Bronchial epithelial cell (primary cell): ENCODE results near the gene ADNP. TPM values are rescaled to one million over a fixed set of nuclear protein-coding genes. Genes with fewer than 3 reads are reported as not detected.

Source experiments
- DNase-seq: peaks from one replicate; pipeline ENCODE4 v3.0.0-alpha.2; 2010; ENCODE audit warnings: low read depth
- FAIRE-seq: peaks from 2 replicates; lab custom pipeline; 2011; peaks lifted over from hg19 to GRCh38; lab: Jason Lieb, UNC
- H3K27me3 ChIP-seq: 2 replicates; pipeline ENCODE4 v1.5.1; 2011; ENCODE audit warnings: low read length; ENCODE audit not compliant: control insufficient read depth, insufficient read depth
- H3K36me3 ChIP-seq: 2 replicates; pipeline ENCODE4 v1.5.1; 2011; ENCODE audit warnings: low read length; ENCODE audit not compliant: control insufficient read depth, insufficient read depth
- H3K4me3 ChIP-seq: 2 replicates; pipeline ENCODE4 v1.5.1; 2011; ENCODE audit warnings: mild to moderate bottlenecking, low read depth, low read length, control low read depth
- total RNA-seq: library from RNA; depleted of rRNA; stranded (reverse); fragments of >200 nt; gene quantifications from 2 replicates; pipeline ENCODE4 v1.2.1, GENCODE V29; 2014
- TF ChIP-seq, protein P1 (sequence below): IDR thresholded peaks from 2 replicates; pipeline ENCODE4 v1.5.1; 2011; ENCODE audit warnings: mild to moderate bottlenecking, moderate library complexity, low read length, control low read depth, inconsistent platforms; ENCODE audit not compliant: insufficient read depth, severe bottlenecking

ADNP gene
- total RNA-seq, 1 donor from 2014 or later: 28.2 TPM

DNA sequence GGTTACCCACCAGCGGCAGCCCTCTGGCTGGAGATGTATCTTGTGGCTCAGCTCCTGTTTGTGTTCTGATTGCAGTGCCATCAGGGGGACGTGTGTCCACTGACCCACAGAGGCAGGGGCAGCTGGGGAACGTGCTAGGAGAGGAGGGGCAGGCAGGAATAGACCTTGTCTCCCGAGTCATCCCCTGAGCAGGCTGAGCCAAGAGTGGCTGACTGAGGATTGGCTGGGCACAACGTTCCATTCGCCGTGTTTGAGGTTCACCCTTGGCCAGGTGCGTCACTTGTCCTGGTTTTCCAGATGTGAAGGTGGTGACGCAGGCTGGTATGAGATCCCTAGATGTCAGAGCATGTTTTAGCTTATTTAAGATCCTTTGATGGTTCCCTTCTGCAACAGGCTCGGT lies 57.7 kb downstream of the ADNP start:
- H3K27me3 ChIP-seq: no peaks in the 10 kb centered on the region
- FAIRE-seq (no peak), DNase-seq (no peak)
- TF ChIP-seq, protein P1, sequence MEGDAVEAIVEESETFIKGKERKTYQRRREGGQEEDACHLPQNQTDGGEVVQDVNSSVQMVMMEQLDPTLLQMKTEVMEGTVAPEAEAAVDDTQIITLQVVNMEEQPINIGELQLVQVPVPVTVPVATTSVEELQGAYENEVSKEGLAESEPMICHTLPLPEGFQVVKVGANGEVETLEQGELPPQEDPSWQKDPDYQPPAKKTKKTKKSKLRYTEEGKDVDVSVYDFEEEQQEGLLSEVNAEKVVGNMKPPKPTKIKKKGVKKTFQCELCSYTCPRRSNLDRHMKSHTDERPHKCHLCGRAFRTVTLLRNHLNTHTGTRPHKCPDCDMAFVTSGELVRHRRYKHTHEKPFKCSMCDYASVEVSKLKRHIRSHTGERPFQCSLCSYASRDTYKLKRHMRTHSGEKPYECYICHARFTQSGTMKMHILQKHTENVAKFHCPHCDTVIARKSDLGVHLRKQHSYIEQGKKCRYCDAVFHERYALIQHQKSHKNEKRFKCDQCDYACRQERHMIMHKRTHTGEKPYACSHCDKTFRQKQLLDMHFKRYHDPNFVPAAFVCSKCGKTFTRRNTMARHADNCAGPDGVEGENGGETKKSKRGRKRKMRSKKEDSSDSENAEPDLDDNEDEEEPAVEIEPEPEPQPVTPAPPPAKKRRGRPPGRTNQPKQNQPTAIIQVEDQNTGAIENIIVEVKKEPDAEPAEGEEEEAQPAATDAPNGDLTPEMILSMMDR: no peak
- H3K36me3 ChIP-seq: no peaks in the 10 kb centered on the region
- H3K4me3 ChIP-seq: no peak overlapping the region

DNA sequence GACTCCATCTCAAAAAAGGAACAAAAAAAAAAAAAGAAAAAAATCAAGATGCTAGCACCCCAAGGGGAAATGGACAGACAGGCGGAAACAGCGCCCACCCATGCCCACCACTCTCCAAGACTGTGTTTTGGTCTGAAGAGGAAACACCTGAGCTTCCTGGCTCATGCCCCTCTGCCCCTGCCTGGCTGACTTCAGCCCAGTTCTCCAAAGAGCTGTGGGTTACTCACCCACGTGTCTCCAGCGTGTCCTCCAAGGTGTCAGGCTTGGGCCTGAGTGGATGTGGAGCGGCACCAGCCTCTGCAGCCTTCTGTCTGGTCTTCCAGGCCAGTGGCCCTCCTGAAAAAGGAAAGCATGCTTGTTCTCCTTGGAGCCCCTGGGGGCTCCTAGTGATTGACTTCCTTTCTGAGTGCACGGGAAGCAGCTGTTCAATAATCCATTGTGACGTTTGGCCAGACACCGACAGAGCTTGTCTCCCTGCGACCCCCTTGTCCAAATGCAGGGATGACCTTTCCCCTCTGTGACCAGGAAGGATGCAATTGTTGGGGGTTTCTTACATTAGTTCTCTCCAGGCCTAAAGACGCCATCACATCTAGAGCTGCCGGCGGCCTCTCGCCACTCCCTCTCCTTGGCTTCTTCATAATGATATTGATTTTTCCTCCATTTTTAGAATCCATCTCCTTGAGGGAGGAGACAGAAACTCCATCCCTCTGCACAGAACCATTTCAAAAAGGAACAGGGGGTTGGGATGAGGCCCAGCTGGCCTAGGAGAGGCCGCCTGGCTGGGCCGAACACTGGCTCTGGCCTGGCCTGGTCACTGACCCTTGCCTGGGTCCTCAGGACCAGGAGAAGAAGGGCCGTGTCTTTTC lies 58.4 kb downstream of the ADNP start:
- FAIRE-seq (no peak), DNase-seq (no peak)
- H3K4me3 ChIP-seq: no peak overlapping the region
- TF ChIP-seq, protein P1: no peak
- H3K36me3 ChIP-seq: no peaks in the 10 kb centered on the region
- no peaks in the 10 kb centered on the region for H3K27me3 ChIP-seq

DNA sequence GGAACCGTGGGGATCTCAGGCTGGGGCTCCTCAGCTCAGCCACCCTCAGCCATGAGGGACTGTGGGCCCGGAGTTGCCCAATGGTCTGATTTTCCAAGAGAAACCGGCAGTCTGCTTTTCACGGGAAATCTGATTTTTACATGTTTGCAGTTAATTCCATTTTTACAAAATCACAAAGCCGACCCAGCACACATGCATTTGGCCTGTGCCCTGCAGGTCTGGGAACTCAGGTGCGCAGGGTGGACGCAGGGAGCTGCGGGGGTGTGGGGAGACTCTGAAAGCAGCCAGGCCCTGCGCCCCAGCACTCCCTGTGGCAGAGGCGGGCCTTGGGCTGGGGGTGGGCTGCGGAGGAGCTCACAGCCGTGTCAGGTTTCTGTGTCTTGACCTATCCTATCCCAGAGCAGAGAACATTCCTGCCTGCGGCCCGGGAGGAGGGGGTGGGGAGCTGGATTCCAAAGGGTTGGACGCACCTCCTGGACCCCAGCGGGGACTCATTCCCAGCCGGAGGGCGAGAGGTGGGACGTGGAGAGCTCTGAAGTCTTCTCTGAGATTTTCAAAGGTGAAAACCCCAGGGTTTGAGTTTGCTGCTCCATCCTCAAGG lies 60.6 kb downstream of the ADNP start:
- Histone ChIP-seq H3K36me3 (no peaks in the 10 kb centered on the region), H3K27me3 (no peaks in the 10 kb centered on the region), H3K4me3 (no peak overlapping the region)
- no peak for DNase-seq
- FAIRE-seq: no peak
- TF ChIP-seq, protein P1: no peak

DNA sequence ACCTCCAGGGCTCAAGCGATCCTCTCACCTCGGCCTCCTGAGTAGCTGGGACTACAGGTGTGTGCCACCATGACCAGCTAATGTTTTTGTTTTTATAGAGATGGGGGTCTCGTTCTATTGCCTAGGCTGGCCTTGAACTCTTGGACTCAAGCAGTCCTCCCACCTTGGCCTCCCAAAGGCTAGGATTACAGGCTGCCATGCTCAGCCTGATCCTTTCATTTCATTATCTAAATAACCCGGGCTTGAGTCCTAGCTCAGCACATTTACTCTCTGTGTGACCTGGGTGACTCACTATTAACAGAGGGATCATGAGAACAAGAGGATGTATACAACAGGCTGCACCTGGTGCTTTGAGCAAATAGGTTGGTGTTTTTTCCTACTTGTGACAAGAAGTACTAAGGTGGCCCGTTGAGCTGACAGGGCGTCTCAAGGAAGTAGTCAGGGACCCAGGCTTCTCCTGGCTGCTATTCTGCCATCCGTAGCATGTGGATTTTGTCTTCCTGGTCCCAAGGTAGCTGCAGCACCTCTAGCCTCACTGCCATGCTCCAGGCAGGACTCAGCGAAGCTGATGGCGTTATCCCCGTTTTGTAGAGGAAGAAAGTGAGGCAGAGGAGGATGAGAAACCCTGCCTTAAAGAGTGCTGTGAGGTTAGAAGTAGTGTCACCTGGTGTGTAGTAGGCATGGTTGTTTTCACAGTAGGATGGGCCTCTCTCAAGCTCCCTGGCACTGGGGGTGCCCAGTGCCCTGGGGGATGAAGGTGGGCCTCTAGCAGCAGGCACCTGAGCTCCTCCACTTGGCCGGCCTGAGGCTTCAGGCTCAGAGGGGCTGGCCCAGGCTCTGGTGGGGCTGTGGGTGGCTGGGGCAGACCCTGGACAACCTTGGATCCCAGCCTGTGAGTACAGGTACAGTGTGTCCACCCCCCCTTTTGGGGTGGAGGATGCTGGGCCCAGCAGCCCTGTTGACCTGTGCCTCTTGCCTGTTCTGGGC lies 62.4 kb downstream of the ADNP start:
- TF ChIP-seq, protein P1: no peak
- FAIRE-seq (no peak), DNase-seq (peak; percentile 78)

DNA sequence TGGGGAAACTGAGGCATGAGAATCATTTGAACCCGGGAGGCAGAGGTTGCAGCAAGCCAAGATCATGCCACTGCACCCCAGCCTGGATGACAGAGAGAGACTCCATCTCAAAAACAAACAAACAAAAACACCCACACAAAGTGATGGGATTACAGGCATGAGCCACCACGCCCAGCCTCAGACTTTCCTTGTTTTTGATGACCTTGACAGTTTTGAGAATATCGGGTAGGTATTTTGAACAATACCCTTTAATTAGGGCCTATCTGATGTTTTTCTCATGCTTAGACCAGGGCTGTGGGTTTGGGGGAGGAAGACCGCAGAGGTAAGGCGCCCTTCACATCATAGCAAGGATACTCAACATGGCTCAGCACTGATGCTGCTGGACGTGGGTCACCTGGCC lies 63.4 kb downstream of the ADNP start:
- H3K4me3 ChIP-seq: no peak overlapping the region
- TF ChIP-seq, protein P1: no peak
- no peak for FAIRE-seq
- no peaks in the 10 kb centered on the region for H3K36me3 ChIP-seq
- H3K27me3 ChIP-seq: no peaks in the 10 kb centered on the region
- DNase-seq: no peak

More for the DNA sequence above, 62.4 kb downstream of the ADNP start:
- Histone ChIP-seq H3K27me3 (no peaks in the 10 kb centered on the region), H3K4me3 (no peak overlapping the region), H3K36me3 (no peaks in the 10 kb centered on the region)
